Naive thymus-derived CD4-positive, alpha-beta T cell (primary cell): ENCODE data around the gene ST8SIA5. TPM values are rescaled to one million over a fixed set of nuclear protein-coding genes. Genes with fewer than 3 reads are reported as not detected.

ENCODE experiments used
- ATAC-seq: fragments of 150-1000 bp; cut with Tn5 transposase; 2 replicates; pipeline ENCODE4 v1.10.0; 2021; ENCODE audit warnings: mild to moderate bottlenecking, moderate library complexity
- CTCF ChIA-PET: fragments of 350-600 bp; sonication (Branson Sonifier 250); formaldehyde crosslinking; loops from one replicate; lab custom pipeline; 2021; ENCODE audit warnings: antibody characterized with exemption; lab: Charles Lee
- POLR2A ChIA-PET: fragments of 350-600 bp; sonication (Branson Sonifier 250); formaldehyde crosslinking; loops from one replicate; lab custom pipeline; 2021; ENCODE audit warnings: antibody characterized with exemption, inconsistent platforms; lab: Charles Lee
- DNase-seq, 9 donors: peaks; one replicate each; pipeline versions ENCODE4 v3.0.0 to v3.0.0-alpha.2; 2020 to 2022; ENCODE audit warnings: mixed read lengths in 1 of 9
- H3K27ac ChIP-seq: one replicate; pipeline ENCODE4 v1.7.0; 2013; ENCODE audit warnings: mild to moderate bottlenecking, low read depth, low read length, moderate library complexity
- H3K27me3 ChIP-seq, 2 donors: one replicate each; pipeline ENCODE4 v1.7.0; 2013; ENCODE audit warnings: low read length in 2 of 2, mild to moderate bottlenecking in 2 of 2, moderate library complexity in 2 of 2; ENCODE audit not compliant: control insufficient read depth in 2 of 2, insufficient read depth in 2 of 2
- H3K36me3 ChIP-seq, 3 experiments: 1 replicate in 2 of 3; 2 replicates in 1 of 3; pipeline ENCODE4 v1.7.0; 2013; ENCODE audit warnings: low read length in 3 of 3, mild to moderate bottlenecking in 3 of 3, moderate library complexity in 1 of 3; ENCODE audit not compliant: insufficient read depth in 3 of 3, control insufficient read depth in 2 of 3
- H3K4me1 ChIP-seq, 2 donors: one replicate each; pipeline ENCODE4 v1.7.0; 2013; ENCODE audit warnings: low read length in 2 of 2, mild to moderate bottlenecking in 2 of 2, moderate library complexity in 1 of 2; ENCODE audit not compliant: control insufficient read depth in 2 of 2, insufficient read depth in 2 of 2
- H3K4me3 ChIP-seq: 2 replicates; pipeline ENCODE4 v1.7.0; 2013; ENCODE audit warnings: mild to moderate bottlenecking, low read length
- H3K9me3 ChIP-seq, 3 experiments: 1 replicate in 2 of 3; 2 replicates in 1 of 3; pipeline ENCODE4 v1.7.0; 2013; ENCODE audit warnings: low read length in 3 of 3; ENCODE audit not compliant: control insufficient read depth in 2 of 3
- H3K27ac Mint-ChIP-seq, 9 donors: one replicate each; pipeline ENCODE4 v1.8.0; 2020 to 2022; ENCODE audit warnings: mixed read lengths in 9 of 9, mild to moderate bottlenecking in 8 of 9, moderate library complexity in 5 of 9, inconsistent platforms in 2 of 9
- H3K27me3 Mint-ChIP-seq, 5 donors: one replicate each; pipeline ENCODE4 v1.8.0; 2021 to 2022; ENCODE audit warnings: mixed read lengths in 5 of 5, mild to moderate bottlenecking in 1 of 5
- H3K36me3 Mint-ChIP-seq, 5 donors: one replicate each; pipeline ENCODE4 v1.8.0; 2020 to 2022; ENCODE audit warnings: mixed read lengths in 5 of 5, mild to moderate bottlenecking in 3 of 5, inconsistent platforms in 1 of 5
- H3K4me1 Mint-ChIP-seq, 7 donors: one replicate each; pipeline ENCODE4 v1.8.0; 2020 to 2022; ENCODE audit warnings: mixed read lengths in 7 of 7, mild to moderate bottlenecking in 3 of 7, inconsistent platforms in 1 of 7
- H3K4me3 Mint-ChIP-seq, 10 donors: one replicate each; pipeline ENCODE4 v1.8.0; 2020 to 2022; ENCODE audit warnings: mild to moderate bottlenecking in 10 of 10, mixed read lengths in 10 of 10, moderate library complexity in 6 of 10, inconsistent platforms in 2 of 10
- H3K9me3 Mint-ChIP-seq, 11 donors: one replicate each; pipeline ENCODE4 v1.8.0; 2020 to 2022; ENCODE audit warnings: mixed read lengths in 11 of 11, mild to moderate bottlenecking in 4 of 11, inconsistent platforms in 1 of 11, moderate library complexity in 1 of 11
- intact Hi-C, 2 donors: fragments of 100-400 bp; cut with micrococcal nuclease; formaldehyde crosslinking; loops; one replicate each; pipeline ENCODE4 v1.15.1; 2023
- polyA plus RNA-seq, 2 donors: library from polyadenylated mRNA; unstranded; fragments of 300-500 nt; fragmentation: Illumina TruSeq; gene quantifications; one replicate each; pipeline ENCODE4 v1.2.3, GENCODE V29; 2021
- total RNA-seq, 6 experiments: library from RNA in 5 of 6; stranded (reverse) in 5 of 6; gene quantifications; 1 replicate in 5 of 6; 2 replicates in 1 of 6; pipeline ENCODE4 v1.2.3 and lab custom pipeline; 2021 to 2026

The ST8SIA5 gene
- total and polyA plus RNA-seq, 7 experiments from 2014 or later = 0.02 to 0.11 TPM; not detected in 5

DNA sequence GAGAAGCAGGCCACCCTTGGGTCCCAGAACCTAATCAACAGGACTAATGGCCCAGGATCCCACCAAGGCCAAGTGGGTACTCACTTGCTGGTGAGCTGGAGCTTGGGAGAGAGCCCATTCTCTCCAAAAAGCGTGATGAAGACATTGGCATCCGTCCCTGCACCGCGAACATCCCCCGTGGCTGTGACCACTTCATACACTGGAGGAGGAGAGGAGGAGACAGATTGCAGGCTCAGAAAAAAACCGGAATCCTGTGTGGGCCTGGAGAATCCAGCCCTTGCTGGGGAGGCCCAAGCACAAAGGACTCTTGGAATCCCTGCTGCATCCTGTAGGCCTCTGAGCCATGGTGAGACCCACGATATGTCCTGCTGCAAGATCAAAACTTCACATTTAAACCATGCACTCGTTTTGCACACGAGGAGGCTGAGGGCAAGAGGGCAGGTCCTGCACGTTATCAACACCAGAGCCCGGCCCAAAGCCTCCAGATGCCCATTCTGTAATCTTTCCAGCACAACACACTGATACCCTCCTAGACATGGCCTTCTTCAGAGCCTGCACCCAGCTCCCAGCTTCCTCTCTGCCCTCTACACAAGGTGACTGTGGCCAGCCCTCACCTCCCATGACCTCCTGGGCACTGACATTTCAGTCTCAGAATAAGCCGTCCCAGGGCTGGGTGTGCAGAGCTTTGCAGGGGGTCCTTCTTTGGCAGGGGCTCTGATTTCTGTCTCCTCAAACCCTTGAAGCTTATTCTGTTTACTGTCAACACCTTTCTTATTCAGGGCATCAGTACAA is 107.6 kb downstream of the ST8SIA5 start:
- no peak overlapping the region for H3K27ac ChIP-seq
- H3K9me3 Mint-ChIP-seq = peaks cover 0 to 1% (median 0%) of the 10 kb centered on the region in 11 donors
- ChIA-PET CTCF (interaction anchor here (1.0 kb wide), 1 partner anchor 9 kb away, joined by 3 read pairs; no protein-coding TSS in a partner anchor), POLR2A (no interaction called here)
- no peaks in the 10 kb centered on the region for H3K27me3 ChIP-seq
- H3K4me1 ChIP-seq = no peaks in the 10 kb centered on the region
- H3K9me3 ChIP-seq = no peaks in the 10 kb centered on the region
- no peaks in the 10 kb centered on the region for H3K36me3 Mint-ChIP-seq
- no peak overlapping the region for H3K27ac Mint-ChIP-seq
- peaks cover 0 to 13% (median 0%) of the 10 kb centered on the region in 5 donors for H3K27me3 Mint-ChIP-seq
- intact Hi-C loops = no loop called here
- no peak overlapping the region for H3K4me3 ChIP-seq
- no peaks in the 10 kb centered on the region for H3K4me1 Mint-ChIP-seq
- no peak overlapping the region for H3K4me3 Mint-ChIP-seq
- no peaks in the 10 kb centered on the region for H3K36me3 ChIP-seq
- ATAC-seq (no peak), DNase-seq (no peak)

GRCh38 chr18:46646468-46646867 is 110.4 kb downstream of the ST8SIA5 start:
- Histone ChIP-seq H3K27me3 (no peaks in the 10 kb centered on the region), H3K4me1 (no peaks in the 10 kb centered on the region), H3K4me3 (no peak overlapping the region), H3K9me3 (no peaks in the 10 kb centered on the region), H3K27ac (no peak overlapping the region), H3K36me3 (no peaks in the 10 kb centered on the region)
- Mint-ChIP-seq H3K4me3 (no peak overlapping the region), H3K27me3 (peaks cover 0 to 12% (median 0%) of the 10 kb centered on the region in 5 donors), H3K4me1 (no peaks in the 10 kb centered on the region), H3K36me3 (no peaks in the 10 kb centered on the region), H3K27ac (peak overlapping the region in 1 of 9 donors; percentile 11), H3K9me3 (peaks cover 0 to 1% (median 0%) of the 10 kb centered on the region in 11 donors)
- ChIA-PET CTCF (interaction anchor here (0.6 kb wide), 1 partner anchor 497 kb away, joined by 3 read pairs; no protein-coding TSS in a partner anchor), POLR2A (no interaction called here)
- intact Hi-C loops = no loop called here
- DNase-seq = no peak
- no peak for ATAC-seq

GRCh38 chr18:46642561-46642960 is 114.3 kb downstream of the ST8SIA5 start:
- no peak overlapping the region for H3K4me3 ChIP-seq
- no peaks in the 10 kb centered on the region for H3K9me3 ChIP-seq
- no peak overlapping the region for H3K4me3 Mint-ChIP-seq
- peaks cover 0 to 15% (median 0%) of the 10 kb centered on the region in 5 donors for H3K27me3 Mint-ChIP-seq
- H3K9me3 Mint-ChIP-seq = peaks cover 0 to 4% (median 0%) of the 10 kb centered on the region in 11 donors
- POLR2A ChIA-PET = no interaction called here
- no peaks in the 10 kb centered on the region for H3K4me1 ChIP-seq
- ATAC-seq (no peak), DNase-seq (no peak)
- H3K27ac Mint-ChIP-seq = no peak overlapping the region
- intact Hi-C loops = no loop called here
- no peaks in the 10 kb centered on the region for H3K36me3 ChIP-seq
- no peaks in the 10 kb centered on the region for H3K4me1 Mint-ChIP-seq
- H3K27me3 ChIP-seq = no peaks in the 10 kb centered on the region
- H3K36me3 Mint-ChIP-seq = no peaks in the 10 kb centered on the region
- H3K27ac ChIP-seq = no peak overlapping the region
- CTCF ChIA-PET = interaction anchor here (1.0 kb wide), 1 partner anchor 18 kb away, joined by 3 read pairs; no protein-coding TSS in a partner anchor

- no peaks in the 10 kb centered on the region for H3K9me3 ChIP-seq
- H3K4me1 ChIP-seq = no peaks in the 10 kb centered on the region
- Mint-ChIP-seq H3K9me3 (peaks cover 0 to 8% (median 0%) of the 10 kb centered on the region in 11 donors), H3K27me3 (peaks cover 0 to 17% (median 0%) of the 10 kb centered on the region in 5 donors), H3K27ac (peak overlapping the region in 1 of 9 donors; percentile 27), H3K4me3 (no peak overlapping the region), H3K4me1 (no peaks in the 10 kb centered on the region), H3K36me3 (no peaks in the 10 kb centered on the region)
- no peak for DNase-seq
- intact Hi-C loops = no loop called here
- no peak overlapping the region for H3K4me3 ChIP-seq
- no peaks in the 10 kb centered on the region for H3K36me3 ChIP-seq
- POLR2A ChIA-PET = no interaction called here
- no peak for ATAC-seq
- no peaks in the 10 kb centered on the region for H3K27me3 ChIP-seq
- CTCF ChIA-PET = interaction anchor here (1.0 kb wide), 1 partner anchor 19 kb away, joined by 3 read pairs; no protein-coding TSS in a partner anchor
- no peak overlapping the region for H3K27ac ChIP-seq
Observed at GRCh38 chr18:46641917-46642316, 114.9 kb downstream of the ST8SIA5 start.

GRCh38 chr18:46639386-46639785 is 117.5 kb downstream of the ST8SIA5 start:
- no peak for ATAC-seq
- H3K9me3 ChIP-seq = no peaks in the 10 kb centered on the region
- Mint-ChIP-seq H3K4me3 (no peak overlapping the region), H3K9me3 (peaks cover 0 to 8% (median 0%) of the 10 kb centered on the region in 11 donors), H3K27me3 (peaks cover 0 to 17% (median 0%) of the 10 kb centered on the region in 5 donors), H3K27ac (no peak overlapping the region), H3K36me3 (no peaks in the 10 kb centered on the region), H3K4me1 (peaks cover 0 to 3% (median 0%) of the 10 kb centered on the region in 7 donors)
- no peaks in the 10 kb centered on the region for H3K4me1 ChIP-seq
- H3K27ac ChIP-seq = no peak overlapping the region
- POLR2A ChIA-PET = no interaction called here
- CTCF ChIA-PET = no interaction called here
- H3K27me3 ChIP-seq = no peaks in the 10 kb centered on the region
- intact Hi-C loops = no loop called here
- no peak for DNase-seq
- no peak overlapping the region for H3K4me3 ChIP-seq
- H3K36me3 ChIP-seq = no peaks in the 10 kb centered on the region

DNA sequence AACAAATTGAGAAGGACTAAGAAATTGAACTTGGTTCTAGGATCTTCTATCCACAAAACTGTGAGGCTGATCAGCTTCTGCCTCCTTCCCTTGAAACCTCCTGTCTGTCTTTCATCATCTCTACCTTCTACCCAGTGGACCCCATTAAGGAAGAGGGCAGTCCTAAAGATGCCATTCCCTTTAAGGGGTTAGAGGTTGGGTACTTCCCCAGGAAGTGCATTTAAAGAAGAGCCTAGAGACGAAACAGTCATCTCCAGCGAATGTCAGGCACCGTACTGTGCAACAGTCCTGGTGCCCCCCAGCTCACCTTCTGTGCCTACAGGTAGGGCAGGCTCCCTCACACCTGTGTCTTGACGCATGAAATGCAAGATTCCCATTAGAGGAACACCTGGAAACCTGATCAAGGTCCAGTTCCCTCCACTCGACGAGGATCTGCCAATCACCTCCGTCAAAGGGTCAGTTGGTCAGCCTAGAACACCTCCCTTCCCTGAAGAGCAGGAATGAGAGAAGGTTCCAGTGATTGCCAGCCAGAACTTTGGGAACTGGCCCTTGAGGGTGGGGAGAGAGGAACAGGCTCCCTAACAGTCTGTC is 120.7 kb downstream of the ST8SIA5 start:
- H3K4me1 ChIP-seq = no peaks in the 10 kb centered on the region
- H3K27ac Mint-ChIP-seq = no peak overlapping the region
- DNase-seq = no peak
- CTCF ChIA-PET = no interaction called here
- intact Hi-C loops = no loop called here
- no peak overlapping the region for H3K4me3 Mint-ChIP-seq
- H3K36me3 ChIP-seq = no peaks in the 10 kb centered on the region
- H3K9me3 Mint-ChIP-seq = peaks cover 0 to 16% (median 3%) of the 10 kb centered on the region in 11 donors
- ATAC-seq = no peak
- no peaks in the 10 kb centered on the region for H3K36me3 Mint-ChIP-seq
- H3K27ac ChIP-seq = no peak overlapping the region
- POLR2A ChIA-PET = no interaction called here
- peaks cover 0 to 20% (median 0%) of the 10 kb centered on the region in 5 donors for H3K27me3 Mint-ChIP-seq
- no peaks in the 10 kb centered on the region for H3K27me3 ChIP-seq
- H3K9me3 ChIP-seq = no peaks in the 10 kb centered on the region
- H3K4me3 ChIP-seq = no peak overlapping the region
- H3K4me1 Mint-ChIP-seq = peaks cover 0 to 3% (median 0%) of the 10 kb centered on the region in 7 donors
